Gastrocnemius medialis (tissue), 4 donors: ENCODE measurements around the gene LAMC3.

Experiments used
- CTCF ChIP-seq, 5 experiments: fragments of 450-650 bp in 3 of 5; fragments of 200-600 bp in 2 of 5; sonication (generic) in 2 of 5; IDR thresholded peaks in 4 of 5; conservative IDR thresholded peaks in 1 of 5; 1 replicate in 4 of 5; 2 replicates in 1 of 5; pipeline ENCODE4 v1.5.1; 2016 to 2019; ENCODE audit warnings: antibody characterized with exemption in 5 of 5, mild to moderate bottlenecking in 3 of 5, moderate library complexity in 3 of 5
- POLR2A ChIP-seq, 2 donors: fragments of 450-650 bp; IDR thresholded peaks; one replicate each; pipeline ENCODE4 v1.6.1; 2017; ENCODE audit warnings: antibody characterized with exemption in 2 of 2, mild to moderate bottlenecking in 2 of 2, moderate library complexity in 2 of 2

DNA sequence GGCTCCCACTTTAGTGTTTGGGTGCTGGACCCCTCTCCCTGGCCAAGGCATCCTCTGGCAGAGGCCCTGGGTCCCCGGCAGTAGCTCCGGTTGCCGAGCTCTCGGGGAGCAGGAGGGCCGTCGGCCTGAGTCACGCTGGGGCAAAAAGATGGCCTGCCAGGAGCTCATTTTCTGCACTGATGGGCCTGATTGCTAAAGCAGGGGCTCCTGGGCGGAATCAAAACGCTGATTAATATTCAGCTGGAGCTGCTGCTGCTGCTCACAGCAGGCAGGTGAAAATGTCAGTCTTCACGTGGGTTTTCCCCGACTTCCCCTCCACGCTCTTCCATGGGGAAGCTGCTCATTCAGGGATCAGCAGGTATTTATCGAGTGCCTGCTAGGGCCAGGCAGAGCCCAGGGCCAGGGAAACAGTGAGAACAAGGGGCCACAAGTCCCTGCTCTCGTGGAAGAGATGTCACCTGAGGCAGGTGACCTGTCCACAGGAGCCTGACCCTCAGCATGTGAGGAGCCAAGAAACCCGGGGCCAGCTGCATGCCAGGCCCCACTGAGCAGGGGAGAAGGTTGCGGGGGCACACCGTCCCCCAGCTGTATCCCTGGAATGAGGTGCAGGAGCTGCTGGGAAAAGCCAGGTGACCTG lies 22.1 kb downstream of the LAMC3 start:
- no peak for TF ChIP-seq CTCF (IDR thresholded peaks at IDR 0.05 in 4 of 5, conservative IDR thresholded peaks at IDR 0.05 in 1 of 5)
- TF ChIP-seq POLR2A (IDR thresholded peaks at IDR 0.05): no peak
